Smooth muscle cell (in vitro differentiated cells): Measurements from ENCODE around the gene DDB1. TPM values are rescaled to one million over a fixed set of nuclear protein-coding genes. Genes with fewer than 3 reads are reported as not detected.

Experiments
- DNase-seq: peaks from one replicate; lab custom pipeline; 2025; ENCODE audit not compliant: unreplicated experiment; lab: John Stamatoyannopoulos, UW
- H2AFZ ChIP-seq: fragments of 200-600 bp; sonication (generic); 2 replicates; pipeline ENCODE4 v1.6.0; 2016; ENCODE audit warnings: antibody characterized with exemption, low read depth, mild to moderate bottlenecking
- H3F3A ChIP-seq: fragments of 200-600 bp; sonication (generic); 2 replicates; pipeline ENCODE4 v1.6.0; 2017; ENCODE audit warnings: antibody characterized with exemption, low read depth
- H3K27ac ChIP-seq: fragments of 200-600 bp; sonication (generic); 2 replicates; pipeline ENCODE4 v1.5.1; 2016; ENCODE audit warnings: low read depth, mild to moderate bottlenecking
- H3K27me3 ChIP-seq: fragments of 200-600 bp; sonication (generic); 2 replicates; pipeline ENCODE4 v1.6.1; 2016; ENCODE audit warnings: low read depth, mild to moderate bottlenecking
- H3K36me3 ChIP-seq: fragments of 200-600 bp; sonication (generic); 2 replicates; pipeline ENCODE4 v1.5.1; 2016; ENCODE audit warnings: low read depth
- H3K4me1 ChIP-seq: fragments of 200-600 bp; sonication (generic); 2 replicates; pipeline ENCODE4 v1.5.1; 2016; ENCODE audit warnings: low read depth
- H3K4me2 ChIP-seq: fragments of 200-600 bp; sonication (generic); 2 replicates; pipeline ENCODE4 v1.6.0; 2016; ENCODE audit warnings: mild to moderate bottlenecking
- H3K4me3 ChIP-seq: fragments of 200-600 bp; sonication (generic); 2 replicates; pipeline ENCODE4 v1.5.1; 2016; ENCODE audit warnings: mild to moderate bottlenecking
- H3K79me2 ChIP-seq: fragments of 200-600 bp; sonication (generic); 2 replicates; pipeline ENCODE4 v1.6.0; 2016; ENCODE audit warnings: low read depth, mild to moderate bottlenecking
- H3K9ac ChIP-seq: fragments of 200-600 bp; sonication (generic); 2 replicates; pipeline ENCODE4 v1.6.0; 2016; ENCODE audit warnings: low read depth
- H3K9me3 ChIP-seq: fragments of 200-600 bp; sonication (generic); replicated peaks from 2 replicates; pipeline ENCODE4 v1.5.1; 2016; ENCODE audit warnings: low read depth
- H4K20me1 ChIP-seq: fragments of 200-600 bp; sonication (generic); 2 replicates; pipeline ENCODE4 v1.6.0; 2016; ENCODE audit warnings: low read depth
- CTCF ChIP-seq: fragments of 200-600 bp; sonication (generic); IDR thresholded peaks from 2 replicates; pipeline ENCODE4 v1.5.1; 2017; ENCODE audit warnings: borderline replicate concordance, mild to moderate bottlenecking, antibody characterized with exemption; ENCODE audit not compliant: insufficient read depth, poor library complexity, severe bottlenecking
- WGBS: methylation state at CpG from one replicate; pipeline ENCODE4 v1.1.7; 2016; ENCODE audit warnings: low lambda C conversion rate; 5-methylcytosine and 5-hydroxymethylcytosine counted together
- polyA plus RNA-seq: library from polyadenylated mRNA; unstranded; fragments of >200 nt; fragmentation: Nextera tagmentation; extraction: Ambion mirVana; gene quantifications from 2 replicates; pipeline ENCODE4 v1.2.1, GENCODE V29; 2016
- total RNA-seq: library from RNA; depleted of rRNA; stranded (reverse); fragments of >200 nt; gene quantifications from 2 replicates; pipeline ENCODE4 v1.2.3, GENCODE V29; 2014

The DDB1 gene
- total and polyA plus RNA-seq, 2 experiments from 2014 or later: 143 to 150 TPM

DNA sequence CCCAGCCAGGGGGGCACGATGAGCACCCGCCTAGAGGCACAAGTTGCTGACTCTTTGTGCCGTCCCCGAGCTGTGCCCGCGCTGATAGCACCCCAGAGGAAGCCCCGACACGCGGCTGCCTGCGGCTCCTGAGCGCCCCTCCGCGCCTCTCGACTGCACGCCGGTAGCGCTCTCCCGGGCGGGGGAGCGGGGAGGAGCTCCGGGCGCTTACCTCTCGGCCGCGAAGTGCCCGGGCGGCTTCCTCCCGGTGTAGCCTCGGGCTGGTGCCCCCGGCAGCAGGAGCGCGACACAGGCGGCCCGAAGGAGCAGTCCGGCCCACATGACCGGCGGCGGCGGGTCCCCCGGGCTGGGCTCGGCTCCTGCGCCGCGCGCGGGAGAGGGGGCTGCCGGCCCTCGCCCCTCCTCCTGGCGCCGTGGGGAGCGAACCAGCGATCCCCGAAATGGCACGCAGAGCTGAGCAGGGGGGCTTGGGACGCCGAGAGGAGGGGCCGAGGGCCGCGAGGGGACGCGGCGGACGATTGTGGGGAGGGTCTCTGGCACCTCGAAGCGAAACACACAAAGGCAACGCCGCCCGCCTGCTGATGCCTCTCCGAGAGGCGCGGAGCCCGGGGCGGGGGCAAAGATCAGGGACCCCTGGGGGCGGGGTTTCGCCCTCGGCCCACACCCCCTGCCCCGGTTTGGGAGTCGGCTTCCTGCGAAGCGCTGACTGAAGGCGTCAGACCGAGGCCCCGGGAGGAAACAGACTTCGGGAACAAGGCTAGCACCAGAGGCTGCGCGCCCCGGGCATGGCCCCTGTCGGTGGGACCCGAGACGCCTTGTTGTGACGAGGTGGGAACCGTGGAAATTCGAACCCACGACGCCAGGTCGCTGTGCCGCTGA lies 37.9 kb downstream of the DDB1 start, which contains the start of gene VWCE:
Gene VWCE (minus strand): TSS at position 600 of the 879 bp plus-strand sequence. CDS start 279 bp downstream, at position 321.
- H3K4me3 ChIP-seq: peak within 1 kb of the TSS; percentile 73
- no peaks in the 10 kb centered on the region for H3K79me2 ChIP-seq
- no peak within 1 kb of the TSS for H2AFZ ChIP-seq
- peaks cover 21% of the 10 kb centered on the region for H3F3A ChIP-seq
- peaks cover 18% of the 10 kb centered on the region for H4K20me1 ChIP-seq
- H3K9me3 ChIP-seq: no peaks in the 10 kb centered on the region
- no peak for TF ChIP-seq CTCF
- 3% methylated on average over 78 of the region's 97 CpGs for WGBS
- no peaks in the 10 kb centered on the region for H3K36me3 ChIP-seq
- DNase-seq: peak; percentile 64
- H3K27ac ChIP-seq: no peak within 1 kb of the TSS
- peak within 1 kb of the TSS; percentile 30 for H3K9ac ChIP-seq
- H3K27me3 ChIP-seq: no peaks in the 10 kb centered on the region
- H3K4me1 ChIP-seq: peaks cover 9% of the 10 kb centered on the region
- H3K4me2 ChIP-seq: peak within 1 kb of the TSS; percentile 99

- whole genome bisulfite sequencing: 4% methylated on average over 58 of the region's 60 CpGs
Observed at GRCh38 chr11:61293867-61294716, 38.8 kb downstream of the DDB1 start.

DNA sequence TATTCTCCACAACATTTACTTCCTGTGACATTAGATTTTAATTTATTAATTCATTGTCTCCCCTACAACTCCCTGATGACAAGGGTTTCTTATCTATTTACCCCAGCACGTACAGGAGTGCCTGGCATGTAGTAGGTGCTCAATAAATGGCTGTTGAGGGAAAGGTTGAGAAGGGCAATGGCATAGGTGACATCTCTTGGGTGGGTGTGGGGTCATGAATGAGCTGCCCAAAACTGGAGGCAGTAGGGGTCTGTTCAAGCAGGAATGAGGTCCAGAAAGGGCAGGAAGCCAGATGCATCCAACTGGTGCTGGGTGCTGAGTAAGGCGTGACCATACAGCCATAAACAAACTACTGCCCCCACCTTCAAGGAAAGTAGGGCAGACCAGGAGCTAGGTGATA lies 40.5 kb downstream of the DDB1 start:
- Histone ChIP-seq H3F3A (peaks cover 14% of the 10 kb centered on the region), H3K4me3 (no peak overlapping the region), H3K4me1 (peaks cover 9% of the 10 kb centered on the region), H3K79me2 (no peaks in the 10 kb centered on the region), H3K9me3 (no peaks in the 10 kb centered on the region), H2AFZ (no peak overlapping the region), H3K27me3 (no peaks in the 10 kb centered on the region), H3K36me3 (no peaks in the 10 kb centered on the region), H3K9ac (no peak overlapping the region), H3K27ac (no peak overlapping the region), H3K4me2 (no peak overlapping the region), H4K20me1 (no peaks in the 10 kb centered on the region)
- no peak for TF ChIP-seq CTCF
- WGBS: 96% methylated on average over 2 of the region's 2 CpGs
- DNase-seq: no peak

More at GRCh38 chr11:61293867-61294716, 38.8 kb downstream of the DDB1 start:
- peaks cover 9% of the 10 kb centered on the region for H3K4me1 ChIP-seq
- H3K4me2 ChIP-seq: peak overlapping the region; percentile 99
- H3K27ac ChIP-seq: no peak overlapping the region
- H4K20me1 ChIP-seq: peaks cover 10% of the 10 kb centered on the region
- H3K9me3 ChIP-seq: no peaks in the 10 kb centered on the region
- DNase-seq: peak; percentile 64
- peak overlapping the region; percentile 73 for H3K4me3 ChIP-seq
- H2AFZ ChIP-seq: no peak overlapping the region
- TF ChIP-seq CTCF: no peak
- H3K79me2 ChIP-seq: no peaks in the 10 kb centered on the region
- H3F3A ChIP-seq: peaks cover 16% of the 10 kb centered on the region
- peak overlapping the region; percentile 30 for H3K9ac ChIP-seq
- no peaks in the 10 kb centered on the region for H3K36me3 ChIP-seq
- H3K27me3 ChIP-seq: no peaks in the 10 kb centered on the region
